NCI-H1417 treated with DMSO at 0.1 percent for 48 hours (cell line): ENCODE data around the gene CDH16.
A peak's percentile ranks its signal among the peaks of the same experiment; 100 is the strongest.
"Not testable (repeated sequence)": the region's sequence is repeated elsewhere in the genome, so short reads cannot be mapped to it uniquely, and the experiment has no call there.

Source experiments
- DNase-seq: peaks from one replicate; lab custom pipeline; 2025; lab: John Stamatoyannopoulos, UW

Gene CDH16

GRCh38 chr16:66918803-66919568 lies at the start of gene CDH16:
TSS of gene CDH16 (minus strand) at chr16:66918885. CDS start at chr16:66918065, 820 bp downstream.
- DNase-seq: no peak

GRCh38 chr16:66964049-66964448 lies 45.4 kb upstream of the CDH16 start:
- no peak for DNase-seq

- no peak for DNase-seq
Observed at GRCh38 chr16:66961914-66962313, 43.2 kb upstream of the CDH16 start.

GRCh38 chr16:66961065-66961744 lies 42.5 kb upstream of the CDH16 start, which contains the start of gene CES3:
TSS of gene CES3 (plus strand) at chr16:66961266. CDS start at chr16:66961308, 42 bp downstream.
- no peak for DNase-seq

- no peak for DNase-seq
Observed at GRCh38 chr16:66960270-66960669, 41.6 kb upstream of the CDH16 start.

- DNase-seq: no peak
Observed at GRCh38 chr16:66959704-66960161, 41.0 kb upstream of the CDH16 start.

- no peak for DNase-seq
Observed at GRCh38 chr16:66958857-66959703, 40.4 kb upstream of the CDH16 start.

- DNase-seq: not testable (repeated sequence)
Observed at GRCh38 chr16:66956154-66956457, 37.4 kb upstream of the CDH16 start.

GRCh38 chr16:66955363-66956153 lies 36.9 kb upstream of the CDH16 start:
- DNase-seq: not testable (repeated sequence)

GRCh38 chr16:66954097-66954659 lies 35.5 kb upstream of the CDH16 start:
- peak; percentile 17 for DNase-seq

- DNase-seq: no peak
Observed at GRCh38 chr16:66953462-66954096, 34.9 kb upstream of the CDH16 start.

GRCh38 chr16:66952430-66953110 lies 33.9 kb upstream of the CDH16 start:
- DNase-seq: no peak

GRCh38 chr16:66950971-66951790 lies 32.5 kb upstream of the CDH16 start:
- DNase-seq: no peak

GRCh38 chr16:66950437-66950836 lies 31.8 kb upstream of the CDH16 start:
- no peak for DNase-seq

- no peak for DNase-seq
Observed at GRCh38 chr16:66949472-66949871, 30.8 kb upstream of the CDH16 start.

- no peak for DNase-seq
Observed at GRCh38 chr16:66948837-66949225, 30.1 kb upstream of the CDH16 start.

- no peak for DNase-seq
Observed at GRCh38 chr16:66948134-66948836, 29.6 kb upstream of the CDH16 start.

GRCh38 chr16:66947302-66948065 lies 28.8 kb upstream of the CDH16 start:
- peak; percentile 30 for DNase-seq
